ENCODE data around the gene JADE3. TPM values are rescaled to one million over a fixed set of nuclear protein-coding genes. Genes with fewer than 3 reads are reported as not detected.
A peak's percentile ranks its signal among the peaks of the same experiment; 100 is the strongest.
"Not testable (repeated sequence)": the region's sequence is repeated elsewhere in the genome, so short reads cannot be mapped to it uniquely, and the experiment has no call there.

Gene JADE3
- total RNA-seq, 1 donor from 2014 or later: 4.9 TPM

DNA sequence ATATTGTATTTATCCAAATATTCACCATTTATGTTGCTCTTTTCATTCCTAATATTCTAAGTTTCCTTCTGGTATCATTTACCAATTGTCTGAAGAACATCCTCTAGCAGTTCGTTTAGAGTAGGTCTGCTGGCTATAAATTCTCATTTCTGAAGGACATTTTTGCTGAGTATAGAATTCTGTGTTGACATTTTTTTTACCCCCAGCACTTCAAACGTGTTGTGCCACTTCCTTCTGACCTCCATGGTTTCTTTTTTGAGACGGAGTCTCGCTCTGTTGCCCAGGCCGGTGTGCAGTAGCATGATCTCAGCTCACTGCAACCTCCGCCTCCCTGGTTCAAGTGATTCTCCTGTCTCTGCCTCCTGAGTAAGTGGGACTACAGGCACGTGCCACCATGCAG is 26.4 kb downstream of the JADE3 start:
- no peak for ATAC-seq

- ATAC-seq: no peak
These were observed 29.1 kb downstream of the JADE3 start for GRCh38 chrX:46941341-46941740.

GRCh38 chrX:46953137-46953527 is 40.9 kb downstream of the JADE3 start:
- no peak for ATAC-seq

DNA sequence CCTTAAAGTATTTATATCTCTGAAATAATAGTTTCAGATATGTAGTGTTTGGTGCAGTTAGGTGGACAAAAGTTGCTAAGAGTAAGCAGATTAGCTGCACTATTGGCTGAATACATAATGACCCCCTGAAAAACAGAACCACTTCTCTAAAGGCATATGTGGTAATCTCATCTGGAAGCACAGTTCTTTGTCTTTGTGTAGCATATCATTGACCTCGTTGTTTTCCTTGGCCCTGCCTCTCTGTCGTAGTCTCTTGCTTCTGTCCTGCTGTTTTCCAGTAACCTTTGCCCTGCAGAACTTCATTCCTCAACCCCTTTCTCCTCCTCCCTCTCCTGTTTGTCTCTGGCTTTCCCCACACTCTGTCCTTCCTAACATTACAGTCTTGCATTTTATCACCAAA is 41.4 kb downstream of the JADE3 start:
- ATAC-seq: no peak

- no peak for ATAC-seq
These were observed 42.5 kb downstream of the JADE3 start for GRCh38 chrX:46954716-46955115.

- not testable (repeated sequence) for ATAC-seq
These were observed 44.4 kb downstream of the JADE3 start for GRCh38 chrX:46956589-46956988.

DNA sequence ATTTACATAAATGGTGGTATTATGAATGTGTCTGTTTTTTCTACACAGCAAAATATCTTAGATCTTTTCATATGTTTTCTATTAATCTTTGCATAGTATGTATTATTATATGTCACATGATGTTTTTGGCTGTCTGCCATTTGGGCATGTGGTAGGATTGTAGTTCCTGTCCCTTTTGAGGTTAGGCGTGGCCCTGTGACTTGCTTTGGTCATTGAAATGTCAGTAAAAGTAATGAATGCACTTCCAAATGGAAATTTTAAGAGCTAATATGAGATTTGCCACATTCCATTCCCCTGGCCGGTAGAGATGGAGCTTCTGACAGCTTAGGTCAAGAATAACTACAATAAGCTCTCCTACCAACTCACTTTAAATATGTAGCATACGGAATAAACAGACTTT is 45.1 kb downstream of the JADE3 start:
- no peak for ATAC-seq

- ATAC-seq: peak; percentile 75
These were observed 46.9 kb downstream of the JADE3 start for GRCh38 chrX:46959101-46959500.

GRCh38 chrX:46959985-46960700 is 47.9 kb downstream of the JADE3 start:
- no peak for ATAC-seq

- no peak for ATAC-seq
These were observed 48.9 kb downstream of the JADE3 start for GRCh38 chrX:46961097-46961496.

DNA sequence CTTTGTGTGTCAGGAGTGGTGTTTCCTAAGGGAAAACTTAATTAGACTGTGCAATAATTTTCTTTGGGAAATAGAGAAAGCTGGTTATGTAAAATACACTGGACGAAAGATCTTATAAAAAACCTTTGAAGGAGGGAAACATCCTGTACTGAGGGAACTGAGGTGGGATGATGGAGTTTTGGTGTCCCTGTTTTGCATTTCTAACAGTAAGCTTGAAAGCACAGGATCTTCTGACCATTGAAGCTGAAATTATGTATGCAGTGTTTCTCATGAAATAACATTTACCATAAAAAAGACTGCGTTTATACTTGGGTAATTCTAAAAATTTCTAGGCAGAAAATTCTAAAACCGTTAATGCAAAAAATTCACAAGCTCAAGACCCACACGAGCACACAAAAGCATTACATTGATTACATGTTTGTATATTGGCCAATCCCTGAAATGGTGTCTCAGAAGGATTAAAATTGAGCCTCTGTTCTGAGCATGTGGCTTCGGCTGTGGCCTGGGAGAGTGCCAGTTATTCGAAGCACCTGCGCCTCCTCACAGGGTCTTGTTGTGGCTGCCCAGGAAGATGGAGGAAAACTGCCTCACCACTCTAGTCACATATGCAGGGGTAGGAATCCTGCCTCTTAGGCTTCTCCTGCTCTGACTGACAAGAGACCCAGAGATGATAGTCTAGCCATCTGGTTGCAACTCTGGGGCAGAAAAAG is 49.5 kb downstream of the JADE3 start:
- ATAC-seq: no peak

- peak; percentile 75 for ATAC-seq
These were observed 53.0 kb downstream of the JADE3 start for GRCh38 chrX:46965125-46965758.

DNA sequence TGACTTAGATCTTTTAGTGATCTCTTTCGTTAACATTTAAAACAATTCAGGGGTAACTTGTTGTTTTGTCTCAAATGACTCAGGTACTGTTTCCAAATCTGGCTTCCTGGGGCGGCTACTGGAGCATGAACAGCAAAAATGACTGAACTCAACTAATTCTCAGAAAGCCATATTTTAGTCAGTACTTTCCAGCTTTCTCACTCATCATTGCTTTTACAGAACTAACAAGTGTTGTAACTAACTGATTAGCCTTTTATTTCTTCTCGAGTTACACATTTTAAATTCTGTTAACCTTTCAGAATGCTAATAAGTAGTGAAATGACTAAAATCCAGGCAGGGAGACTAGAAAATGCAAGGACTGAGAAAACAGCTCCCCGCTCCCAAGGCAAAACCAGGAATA is 55.3 kb downstream of the JADE3 start:
- ATAC-seq: no peak

DNA sequence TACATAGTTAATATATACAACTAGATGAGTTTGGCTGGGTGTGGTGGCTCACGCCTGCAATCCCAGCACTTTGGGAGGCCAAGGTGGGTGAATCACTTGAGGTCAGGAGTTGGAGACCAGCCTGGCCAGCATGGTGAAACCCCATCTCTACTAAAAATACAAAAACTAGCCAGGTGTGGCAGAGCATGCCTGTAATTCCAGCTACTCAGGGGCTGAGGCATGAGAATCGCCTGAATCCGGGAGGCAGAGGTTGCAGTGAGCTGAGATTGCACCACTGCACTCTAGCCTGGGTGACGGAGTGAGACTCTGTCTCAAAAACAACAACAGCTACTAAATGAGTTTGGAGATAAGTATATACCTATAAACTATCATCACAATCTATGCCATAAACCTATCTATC is 64.8 kb downstream of the JADE3 start:
- not testable (repeated sequence) for ATAC-seq

- peak; percentile 85 for ATAC-seq
These were observed 66.4 kb downstream of the JADE3 start for GRCh38 chrX:46978341-46979291.

GRCh38 chrX:46984705-46985104 is 72.5 kb downstream of the JADE3 start:
- no peak for ATAC-seq

DNA sequence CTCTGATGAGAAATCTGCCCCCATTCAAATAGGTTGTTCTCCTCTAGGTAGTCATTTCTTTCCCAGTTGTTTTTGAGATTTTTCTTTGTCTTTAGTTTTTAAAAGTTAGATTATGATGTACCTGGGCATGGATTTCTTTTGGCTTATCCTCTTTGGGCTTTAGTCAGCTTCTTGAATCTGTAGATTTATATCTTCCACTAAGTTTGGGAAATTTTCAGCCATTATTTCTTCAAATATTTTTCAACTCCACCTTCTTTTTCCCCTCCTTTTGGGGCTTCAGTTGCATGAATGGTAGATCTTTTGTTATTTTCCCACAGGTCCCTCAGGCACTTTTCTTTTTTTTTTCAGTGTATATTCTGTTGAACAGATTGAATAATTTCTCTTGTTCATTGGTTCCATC is 77.3 kb downstream of the JADE3 start:
- ATAC-seq: no peak

- no peak for ATAC-seq
These were observed 79.4 kb downstream of the JADE3 start for GRCh38 chrX:46991664-46992063.

DNA sequence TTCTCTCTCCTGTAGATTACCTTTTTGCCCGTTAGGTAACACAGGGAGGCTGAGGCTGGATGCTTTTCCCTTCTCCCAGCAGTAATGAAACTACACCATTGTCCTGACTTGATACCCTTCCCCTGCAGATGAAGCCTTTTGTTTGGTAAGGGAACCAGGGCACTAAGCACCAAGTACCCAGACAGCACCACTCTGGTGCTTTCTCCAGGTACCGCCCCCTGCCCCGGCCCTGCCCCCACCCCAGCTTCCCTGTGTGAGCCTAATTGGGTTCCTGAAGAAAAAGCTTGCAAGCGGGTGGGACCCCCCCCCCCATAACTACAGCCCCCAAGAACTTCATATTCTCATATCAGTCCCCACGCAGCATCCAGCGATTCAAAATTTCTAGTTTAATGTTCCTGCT is 79.8 kb downstream of the JADE3 start:
- ATAC-seq: no peak

DNA sequence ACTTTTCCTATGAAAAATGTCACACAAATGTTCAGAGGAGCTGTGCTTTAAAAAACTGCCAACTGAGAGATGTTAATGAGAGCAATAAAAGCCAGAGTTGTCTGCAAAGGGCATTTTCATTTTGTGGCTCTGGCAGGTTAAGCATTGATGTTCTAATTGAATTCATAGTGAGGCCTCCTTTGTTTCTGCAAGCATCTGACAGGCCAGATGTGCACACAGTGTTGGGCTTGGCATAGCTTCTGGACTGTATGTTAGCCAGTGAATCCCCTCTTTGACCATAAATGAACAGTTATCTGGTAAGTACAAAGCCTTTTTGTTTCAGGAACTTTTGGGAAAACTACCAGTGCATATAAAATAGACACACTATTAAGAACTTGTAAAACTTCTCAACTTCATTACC is 81.9 kb downstream of the JADE3 start:
- ATAC-seq: no peak

DNA sequence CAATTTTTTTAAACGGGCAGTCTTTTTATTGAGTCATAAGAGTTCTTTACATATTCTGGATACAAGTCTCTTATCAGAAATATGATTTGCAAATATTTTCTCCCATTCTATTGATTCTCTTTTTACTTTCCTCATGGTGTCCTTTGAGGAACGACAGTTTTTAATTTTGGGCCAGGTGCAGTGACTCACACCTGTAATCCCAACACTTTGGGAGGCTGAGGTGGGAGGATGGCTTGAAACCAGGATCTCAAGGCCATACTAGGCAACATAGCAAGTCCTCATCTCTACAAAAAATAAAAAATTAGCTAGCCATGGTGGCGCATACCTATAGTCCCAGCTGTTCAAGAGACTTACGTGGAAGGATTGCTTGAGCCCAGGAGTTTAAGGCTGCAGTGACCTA is 99.9 kb downstream of the JADE3 start:
- no peak for ATAC-seq

- no peak for ATAC-seq
These were observed 114.0 kb downstream of the JADE3 start for GRCh38 chrX:47026198-47026597.

DNA sequence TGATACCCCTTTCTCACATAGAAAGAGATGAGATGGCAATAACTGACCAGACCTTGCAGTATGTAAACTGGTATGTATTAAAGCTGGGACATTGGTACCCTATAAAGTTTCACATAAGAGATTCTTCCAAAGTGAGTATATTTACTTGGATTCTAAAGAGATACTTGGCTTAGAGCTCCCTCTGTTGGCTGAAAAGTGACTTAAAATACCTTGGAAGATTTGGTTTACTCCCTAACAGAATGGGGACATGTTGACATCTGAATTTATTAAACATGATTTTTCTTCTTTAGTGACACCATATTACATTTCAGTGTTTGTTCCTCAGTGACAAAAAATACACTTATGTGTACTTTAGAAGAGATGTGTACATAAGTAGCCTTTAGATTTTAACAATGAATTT is 118.1 kb downstream of the JADE3 start:
- ATAC-seq: no peak

Data from esophagus mucosa (tissue), 1 donor.